GM18511 (cell line): ENCODE data around the gene AGAP1.

ENCODE experiments used
- ATAC-seq: cut with Tn5 transposase; IDR thresholded peaks from one replicate; pipeline ENCODE4 v1.9.1; 2021; ENCODE audit warnings: mild to moderate bottlenecking, moderate library complexity; ENCODE audit not compliant: unreplicated experiment

Gene AGAP1

GRCh38 chr2:235726554-235726953, 232.7 kb downstream of the AGAP1 start:
- ATAC-seq: no peak

GRCh38 chr2:235727174-235727573, 233.3 kb downstream of the AGAP1 start:
- no peak for ATAC-seq

GRCh38 chr2:235727891-235728799, 234.3 kb downstream of the AGAP1 start:
- no peak for ATAC-seq

DNA sequence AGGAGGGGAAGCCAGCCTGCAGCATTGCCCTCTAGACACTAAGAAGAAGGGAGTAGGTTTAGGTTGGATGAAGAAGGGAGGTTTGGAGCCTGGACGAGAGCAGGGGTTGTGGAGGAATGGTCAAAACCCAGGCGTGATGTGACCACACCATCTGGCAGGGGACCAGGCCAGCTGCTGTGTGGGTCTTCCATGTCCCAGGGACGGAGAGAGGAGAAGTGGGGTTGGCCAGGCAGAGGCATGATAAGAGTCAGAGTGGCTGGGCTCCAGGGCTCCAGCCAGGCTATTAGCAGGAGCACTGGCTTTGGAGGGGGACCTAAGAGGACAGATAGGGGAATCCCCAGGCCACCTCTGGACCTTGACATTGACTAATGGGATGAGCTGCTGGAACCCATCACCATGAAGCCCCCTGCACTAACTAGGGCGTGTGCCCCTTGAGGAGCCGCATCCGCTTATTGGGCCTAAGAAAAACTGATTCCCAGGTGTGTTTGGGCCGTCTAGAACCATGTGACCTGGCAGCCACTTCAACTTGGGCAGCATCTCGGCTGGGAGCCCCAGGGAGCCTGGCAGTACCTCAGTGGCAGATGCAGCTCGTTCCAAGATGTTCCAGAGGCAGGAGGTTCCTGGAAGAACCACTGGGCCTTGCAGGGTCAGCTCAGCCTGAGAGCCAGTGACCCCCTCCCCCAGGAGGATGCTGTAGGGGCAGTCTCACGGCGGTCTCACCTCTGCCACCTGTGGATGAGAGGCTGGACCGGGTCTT, 235.1 kb downstream of the AGAP1 start:
- no peak for ATAC-seq

- ATAC-seq: no peak
Measured at GRCh38 chr2:235729557-235729947, 235.7 kb downstream of the AGAP1 start.

GRCh38 chr2:235730115-235730514, 236.3 kb downstream of the AGAP1 start:
- ATAC-seq: no peak

DNA sequence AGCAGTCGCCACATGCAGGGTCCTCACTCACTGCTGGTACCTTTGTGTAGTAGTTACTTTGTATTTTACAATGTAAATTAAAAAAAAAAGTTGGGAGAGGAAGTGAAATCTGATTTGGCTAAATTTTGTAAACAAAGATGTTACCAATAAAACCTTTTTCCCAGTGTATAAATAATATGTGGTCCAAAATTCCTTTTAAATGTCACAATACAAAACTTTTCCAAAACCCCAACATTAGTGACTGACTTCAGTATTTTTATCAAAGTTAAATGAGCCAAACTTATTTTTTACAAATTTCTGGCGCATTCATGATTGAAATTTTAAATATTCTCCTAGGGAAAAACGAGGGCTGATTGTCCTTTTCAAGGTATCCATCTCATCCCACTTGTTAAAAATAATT, 239.9 kb downstream of the AGAP1 start:
- ATAC-seq: no peak

GRCh38 chr2:235734168-235734567, 240.3 kb downstream of the AGAP1 start:
- ATAC-seq: no peak

DNA sequence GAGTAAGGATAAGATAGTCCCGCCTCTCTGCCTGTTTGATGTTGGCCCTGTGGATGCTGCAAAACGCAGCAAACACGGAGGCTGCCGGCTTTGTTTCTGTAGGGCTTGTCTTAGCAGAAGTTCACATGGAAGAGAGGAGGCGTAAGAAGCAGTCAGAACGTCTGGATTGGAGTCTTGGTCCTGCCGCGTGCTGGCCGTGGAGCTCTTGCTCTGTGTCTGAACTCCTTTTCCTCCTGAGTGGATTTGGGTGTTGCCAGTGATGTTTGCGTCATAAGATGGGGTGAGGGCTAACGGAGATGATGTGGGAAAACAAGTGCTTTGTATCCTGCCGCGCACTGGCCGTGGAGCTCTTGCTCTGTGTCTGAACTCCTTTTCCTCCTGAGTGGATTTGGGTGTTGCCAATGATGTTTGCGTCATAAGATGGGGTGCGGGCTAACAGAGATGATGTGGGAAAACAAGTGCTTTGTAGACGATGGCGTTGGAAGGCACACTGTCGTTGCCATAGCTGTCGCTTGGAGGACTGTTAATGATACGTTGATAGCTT, 240.9 kb downstream of the AGAP1 start:
- ATAC-seq: no peak

DNA sequence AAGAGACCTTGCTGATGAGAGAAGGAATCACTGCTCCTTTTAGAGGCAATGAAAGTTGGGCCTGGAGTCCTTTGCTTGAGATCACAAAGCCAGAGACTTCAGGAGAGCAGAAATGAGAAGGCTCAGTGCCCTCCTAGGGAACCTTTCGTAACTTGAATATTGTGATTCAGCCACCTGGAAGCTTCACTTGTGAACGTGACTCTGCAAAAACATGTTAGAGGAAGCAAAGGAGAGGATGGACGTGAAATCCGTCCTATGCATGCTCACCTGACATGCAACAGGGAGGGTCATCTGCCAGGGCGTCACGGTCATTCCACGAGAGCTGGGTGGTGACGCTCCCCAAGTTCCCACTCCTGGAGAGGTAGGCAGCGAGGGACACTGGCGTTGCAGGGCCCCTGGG, 243.6 kb downstream of the AGAP1 start:
- ATAC-seq: no peak

- no peak for ATAC-seq
Measured at GRCh38 chr2:235737840-235738239, 244.0 kb downstream of the AGAP1 start.

DNA sequence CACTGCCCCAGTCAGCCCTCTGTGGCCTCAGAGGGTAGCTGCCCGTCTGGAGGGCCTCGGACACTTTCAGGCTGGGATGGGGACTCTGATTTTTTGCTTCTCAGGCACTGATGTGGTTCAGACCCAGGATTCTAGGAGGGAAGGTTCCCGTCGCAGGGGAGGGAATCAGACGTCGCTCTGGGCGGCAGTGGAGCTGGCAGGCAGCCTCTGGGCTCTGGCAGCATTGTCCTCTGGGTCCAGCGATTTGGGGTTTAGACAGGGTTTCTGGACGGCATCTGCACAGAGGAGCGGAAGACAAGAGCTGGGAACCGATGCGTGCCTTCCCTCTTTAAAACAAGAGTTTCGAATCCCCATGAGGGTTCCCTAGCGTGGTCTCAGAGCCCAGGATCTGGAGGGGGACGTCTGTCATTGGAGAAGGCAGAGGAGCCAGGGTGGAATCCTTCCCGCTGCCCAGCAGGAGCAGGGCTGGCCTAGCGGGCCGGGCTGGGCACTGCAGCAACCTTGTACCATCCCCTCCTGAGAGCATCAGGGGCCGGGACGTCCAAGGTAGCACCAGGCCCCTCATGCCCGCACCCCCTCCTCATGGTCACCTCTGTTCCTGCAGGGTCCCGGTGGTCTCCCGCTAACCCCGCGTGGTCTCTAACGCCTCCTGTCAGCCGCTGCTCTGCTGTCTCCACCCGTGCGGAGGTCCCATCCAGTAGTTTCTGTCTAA, 246.0 kb downstream of the AGAP1 start:
- no peak for ATAC-seq

GRCh38 chr2:235740821-235741220, 247.0 kb downstream of the AGAP1 start:
- ATAC-seq: no peak

- no peak for ATAC-seq
Measured at GRCh38 chr2:235744161-235744560, 250.3 kb downstream of the AGAP1 start.

- no peak for ATAC-seq
Measured at GRCh38 chr2:235745597-235745996, 251.8 kb downstream of the AGAP1 start.

- peak; percentile 61 for ATAC-seq
Measured at GRCh38 chr2:235746257-235746934, 252.6 kb downstream of the AGAP1 start.

DNA sequence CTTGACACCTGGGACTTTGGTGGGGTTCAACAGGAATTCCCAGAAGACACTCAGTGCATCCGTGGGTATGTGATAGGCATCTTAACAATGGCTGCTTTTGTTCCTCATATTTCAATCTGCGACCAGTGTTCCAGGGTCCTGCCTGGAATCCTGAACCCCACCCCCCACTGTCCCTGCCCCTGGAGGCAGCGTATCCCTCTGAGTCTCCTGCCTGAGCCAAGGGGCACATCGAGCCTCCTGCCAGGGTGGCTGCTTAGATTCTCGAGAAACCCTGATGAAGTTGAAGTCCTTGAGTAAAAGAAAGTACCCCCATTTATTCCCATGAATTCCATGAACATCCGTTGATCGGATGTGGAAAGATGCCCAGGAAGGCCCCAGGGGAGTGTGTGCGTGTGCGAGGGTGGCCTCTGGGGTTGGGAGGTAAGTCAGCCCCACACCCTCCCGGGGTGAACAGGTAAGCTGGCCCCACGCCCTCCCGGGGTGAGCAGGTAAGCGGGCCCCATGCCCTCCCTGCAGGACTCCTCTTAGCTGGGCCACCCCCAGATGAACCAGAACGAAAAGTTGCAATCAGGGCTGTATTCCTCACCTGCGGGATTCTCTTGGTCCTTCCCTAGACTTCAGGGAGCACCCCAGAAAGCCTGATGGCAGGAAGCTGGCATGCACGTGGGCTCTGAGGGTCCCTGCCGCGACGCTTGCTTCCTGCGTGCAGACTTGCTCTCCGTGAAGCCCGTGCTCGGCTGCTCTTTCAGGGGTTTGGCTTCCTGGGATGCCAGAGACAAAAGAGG, 253.3 kb downstream of the AGAP1 start:
- no peak for ATAC-seq

DNA sequence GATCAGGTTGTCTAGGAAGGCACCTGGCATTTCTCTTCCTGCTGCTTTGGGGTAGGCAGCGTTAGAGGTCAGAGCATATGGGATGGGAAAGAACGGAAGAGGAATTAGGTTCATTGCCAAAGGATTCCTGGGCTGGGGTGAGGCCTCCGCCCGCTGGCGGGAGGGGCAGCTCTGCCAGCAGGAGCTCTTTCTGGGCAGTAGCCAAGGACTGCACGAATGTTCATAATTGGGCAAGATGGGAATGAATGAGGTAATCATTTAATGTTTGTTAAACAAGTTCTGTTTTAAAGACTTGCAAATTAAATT, 253.9 kb downstream of the AGAP1 start:
- ATAC-seq: no peak

DNA sequence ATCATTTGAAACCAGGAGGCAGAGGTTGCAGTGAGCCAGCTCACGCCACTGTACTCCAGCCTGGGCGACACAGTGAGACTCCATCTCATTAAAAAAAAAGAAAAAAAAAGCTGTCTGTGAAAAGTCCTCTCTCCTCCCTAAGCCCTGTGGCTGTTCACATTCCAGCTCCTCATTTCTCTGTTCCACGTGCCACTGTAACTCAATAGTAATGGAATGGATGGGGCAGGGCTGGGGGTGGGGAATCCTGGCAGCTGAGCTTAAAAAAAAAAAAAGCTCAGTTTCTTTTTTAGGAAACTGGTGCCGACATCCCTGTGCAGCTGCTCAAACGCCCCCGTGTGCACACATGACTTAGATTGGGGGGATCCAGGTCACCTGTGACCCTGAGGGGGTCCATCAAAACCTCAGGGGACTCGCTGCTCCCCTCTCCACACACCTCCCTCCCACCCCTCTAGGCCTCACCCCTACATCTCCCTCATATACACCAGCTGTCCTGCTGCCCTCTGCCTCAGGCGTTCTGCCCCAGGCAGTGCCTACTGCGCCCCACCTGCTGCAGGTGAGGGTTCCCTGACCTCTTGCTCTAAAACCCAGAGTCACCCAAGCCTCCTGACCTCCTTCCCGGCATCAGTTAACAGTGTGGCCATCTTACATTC, 255.4 kb downstream of the AGAP1 start:
- no peak for ATAC-seq

GRCh38 chr2:235749771-235750160, 255.9 kb downstream of the AGAP1 start:
- no peak for ATAC-seq
